B cell (primary cell): ENCODE results near the gene DISP1. TPM values are rescaled to one million over a fixed set of nuclear protein-coding genes. Genes with fewer than 3 reads are reported as not detected.

Experiments used
- ATAC-seq: fragments of 200-7000 bp; cut with Tn5 transposase; one replicate; pipeline ENCODE4 v1.10.0; 2021; ENCODE audit warnings: low read depth, mild to moderate bottlenecking, moderate number of reproducible peaks, moderate library complexity
- CTCF ChIA-PET: fragments of 350-600 bp; sonication (Branson Sonifier 250); formaldehyde crosslinking; loops from one replicate; lab custom pipeline; 2021; ENCODE audit warnings: antibody characterized with exemption, inconsistent platforms; lab: Charles Lee
- POLR2A ChIA-PET: fragments of 350-600 bp; sonication (Branson Sonifier 250); formaldehyde crosslinking; loops from one replicate; lab custom pipeline; 2021; ENCODE audit warnings: antibody characterized with exemption; lab: Charles Lee
- DNase-seq: peaks from one replicate; pipeline ENCODE4 v3.0.0; 2013
- H2AFZ ChIP-seq: 2 replicates; pipeline ENCODE4 v1.6.1; 2012; ENCODE audit warnings: mild to moderate bottlenecking, low read depth, low read length; ENCODE audit not compliant: insufficient read depth, poor library complexity, severe bottlenecking
- H3K27ac ChIP-seq, 2 donors: 1 replicate in 1 of 2; 2 replicates in 1 of 2; pipeline ENCODE4 v1.5.1; 2012 to 2013; ENCODE audit warnings: low read length in 2 of 2, mild to moderate bottlenecking in 2 of 2, moderate library complexity in 1 of 2
- H3K27me3 ChIP-seq, 4 experiments: fragments of 200-600 bp in 1 of 4; sonication (generic) in 1 of 4; replicated peaks in 1 of 4; 1 replicate in 2 of 4; 2 replicates in 2 of 4; pipeline versions ENCODE4 v1.6.1 to v1.7.0; 2013 to 2016; ENCODE audit warnings: low read length in 3 of 4, mild to moderate bottlenecking in 2 of 4, mixed read lengths in 1 of 4, moderate library complexity in 1 of 4; ENCODE audit not compliant: insufficient read depth in 4 of 4, control insufficient read depth in 3 of 4; ENCODE audit errors: control extremely low read depth in 1 of 4
- H3K36me3 ChIP-seq, 2 experiments: replicated peaks in 1 of 2; 1 replicate in 1 of 2; 2 replicates in 1 of 2; pipeline versions ENCODE4 v1.6.1 to v1.7.1; 2013; ENCODE audit warnings: low read length in 1 of 2; ENCODE audit not compliant: insufficient read depth in 2 of 2, control insufficient read depth in 1 of 2; ENCODE audit errors: control extremely low read depth in 1 of 2, extremely low read depth in 1 of 2
- H3K4me1 ChIP-seq, 2 donors: fragments of 200-600 bp in 1 of 2; sonication (generic) in 1 of 2; 1 replicate in 1 of 2; 2 replicates in 1 of 2; pipeline versions ENCODE4 v1.5.1 to v1.6.1; 2013 to 2017; ENCODE audit warnings: low read length in 2 of 2; ENCODE audit not compliant: control insufficient read depth in 2 of 2, insufficient read depth in 2 of 2
- H3K4me2 ChIP-seq: replicated peaks from 2 replicates; pipeline ENCODE3; 2012; ENCODE audit warnings: mild to moderate bottlenecking, low read depth, low read length; ENCODE audit not compliant: poor library complexity, severe bottlenecking
- H3K4me3 ChIP-seq, 5 experiments: fragments of 200-600 bp in 1 of 5; sonication (generic) in 1 of 5; 1 replicate in 3 of 5; 2 replicates in 2 of 5; pipeline versions ENCODE4 v1.5.1 to v1.7.0; 2011 to 2016; ENCODE audit warnings: low read length in 4 of 5, mild to moderate bottlenecking in 4 of 5, low read depth in 2 of 5, control low read depth in 1 of 5, moderate library complexity in 1 of 5; ENCODE audit not compliant: insufficient read depth in 1 of 5; ENCODE audit errors: control extremely low read depth in 1 of 5, extremely low read depth in 1 of 5
- H3K79me2 ChIP-seq: fragments of 200-600 bp; sonication (generic); one replicate; pipeline ENCODE4 v1.6.0; 2016; ENCODE audit warnings: low read length; ENCODE audit not compliant: control insufficient read depth, insufficient read depth
- H3K9ac ChIP-seq: fragments of 200-600 bp; sonication (generic); 2 replicates; pipeline ENCODE4 v1.6.1; 2017; ENCODE audit warnings: mild to moderate bottlenecking, low read length, moderate library complexity
- H3K9me3 ChIP-seq, 3 donors: one replicate each; pipeline versions ENCODE4 v1.6.1 to v1.7.1; 2013; ENCODE audit warnings: low read length in 2 of 3; ENCODE audit not compliant: control insufficient read depth in 2 of 3, insufficient read depth in 1 of 3; ENCODE audit errors: control extremely low read depth in 1 of 3
- H4K20me1 ChIP-seq: 2 replicates; pipeline ENCODE4 v1.6.0; 2012; ENCODE audit warnings: mild to moderate bottlenecking, low read length; ENCODE audit not compliant: insufficient read depth, control insufficient read depth, poor library complexity, severe bottlenecking
- H3K27ac Mint-ChIP-seq: one replicate; pipeline ENCODE4 v1.8.0; 2021; ENCODE audit warnings: mixed read lengths
- H3K27me3 Mint-ChIP-seq: one replicate; pipeline ENCODE4 v1.8.0; 2021; ENCODE audit warnings: mixed read lengths
- H3K4me1 Mint-ChIP-seq: one replicate; pipeline ENCODE4 v1.8.0; 2021; ENCODE audit warnings: mixed read lengths
- H3K4me3 Mint-ChIP-seq: one replicate; pipeline ENCODE4 v1.8.0; 2021; ENCODE audit warnings: mixed read lengths
- H3K9me3 Mint-ChIP-seq: one replicate; pipeline ENCODE4 v1.8.0; 2022; ENCODE audit warnings: mixed read lengths; ENCODE audit not compliant: insufficient read depth
- EZH2 ChIP-seq: IDR thresholded peaks from 2 replicates; pipeline ENCODE4 v1.6.1; 2012; ENCODE audit warnings: borderline replicate concordance, low read depth, mild to moderate bottlenecking, moderate library complexity, low read length; ENCODE audit not compliant: insufficient read depth, poor library complexity, severe bottlenecking
- WGBS: methylation state at CpG from one replicate; pipeline ENCODE4 v1.1.5; 2013; ENCODE audit warnings: missing lambda C conversion rate; ENCODE audit not compliant: insufficient coverage; 5-methylcytosine and 5-hydroxymethylcytosine counted together
- intact Hi-C: fragments of 100-400 bp; cut with micrococcal nuclease; formaldehyde crosslinking; loops from one replicate; pipeline ENCODE4 v1.10.0; 2022
- polyA minus RNA-seq: library from RNA; depleted of rRNA, polyadenylated mRNA; stranded (reverse); fragments of >200 nt; gene quantifications from 2 replicates; pipeline ENCODE4 v1.2.3, GENCODE V29; 2012
- polyA plus RNA-seq: library from polyadenylated mRNA; depleted of rRNA; stranded (reverse); fragments of >200 nt; gene quantifications from 2 replicates; pipeline ENCODE4 v1.2.3, GENCODE V29; 2012
- total RNA-seq, 2 donors: library from RNA; stranded (reverse); fragments of 120-200 nt in 1 of 2; gene quantifications; 1 replicate in 1 of 2; 2 replicates in 1 of 2; pipeline versions ENCODE4 v1.2.3 to v1.2.4, GENCODE V29; 2013 to 2022
- TF ChIP-seq, protein P1 (sequence below): fragments of 200-600 bp; IDR thresholded peaks from one replicate; pipeline ENCODE4 v1.8.0; 2022; ENCODE audit warnings: antibody characterized with exemption, mild to moderate bottlenecking

Gene DISP1
- total RNA-seq, result 12.0 and 12.6 TPM in 2 replicates
- total RNA-seq (2013), result 6.3 TPM
- 6.0 and 6.6 TPM in 2 replicates for polyA plus RNA-seq
- 5.1 and 6.8 TPM in 2 replicates for polyA minus RNA-seq

DNA sequence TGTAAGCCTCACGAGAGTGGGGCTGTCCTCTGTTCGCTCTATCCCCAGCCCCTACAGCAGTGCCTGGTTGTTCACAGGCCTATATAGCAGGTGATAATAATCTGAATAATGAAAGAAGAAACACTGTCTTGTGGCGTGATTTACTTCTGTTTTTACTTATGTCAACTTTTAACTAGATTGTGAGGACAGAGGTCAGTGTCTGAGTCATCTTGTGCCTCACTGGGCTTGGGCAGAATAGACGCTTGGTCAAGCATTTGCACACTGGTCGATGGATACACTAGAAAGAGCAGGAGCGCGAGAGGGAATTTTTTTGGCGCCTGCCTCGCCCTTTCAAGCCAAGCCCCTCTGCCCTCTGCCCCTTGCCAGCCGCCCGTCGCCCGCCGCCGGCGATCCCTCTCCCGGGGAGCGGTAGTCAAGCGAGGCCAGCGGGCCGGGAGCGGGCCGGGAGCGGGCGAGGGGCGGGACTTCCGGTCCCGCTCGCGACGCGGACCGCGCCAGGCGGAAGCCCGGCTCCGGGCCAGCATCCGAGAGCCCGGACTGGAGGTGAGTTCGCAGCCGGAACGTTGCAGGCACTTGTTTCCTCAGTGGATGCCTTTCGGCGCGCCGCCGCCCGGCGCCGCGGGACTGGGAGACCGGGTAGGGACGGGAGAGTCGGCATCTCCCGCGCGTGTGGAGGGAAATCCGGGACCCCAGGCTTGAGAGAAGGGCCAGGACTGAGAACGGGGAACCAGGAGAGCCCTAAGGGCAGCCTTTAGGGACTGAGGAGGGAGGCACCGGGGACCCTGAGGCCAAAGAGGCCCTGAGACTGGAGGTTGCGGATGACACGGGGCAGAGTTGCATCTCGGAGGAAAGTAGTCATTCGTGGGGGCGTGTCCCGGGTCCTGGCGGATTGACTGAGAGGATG lies at the start of gene DISP1:
Gene DISP1, plus strand, starts transcription at position 504 of the 904 bp plus-strand sequence. CDS start 127,785 bp downstream, outside the sequence.
- CTCF ChIA-PET, result interaction anchor here (0.9 to 1.1 kb wide), 2 partner anchors 17 to 76 kb away, joined by 4 read pairs; no protein-coding TSS in a partner anchor
- Mint-ChIP-seq H3K9me3 (no peaks in the 10 kb centered on the region), H3K27me3 (no peaks in the 10 kb centered on the region), H3K4me1 (peaks cover 39% of the 10 kb centered on the region), H3K27ac (peak within 1 kb of the TSS; percentile 95), H3K4me3 (peak within 1 kb of the TSS; percentile 94)
- ATAC-seq (peak; percentile 86), DNase-seq (peak; percentile 80)
- peak within 1 kb of the TSS; percentile 86 for H3K4me2 ChIP-seq
- peaks cover 17 to 23% of the 10 kb centered on the region in 2 donors for H3K4me1 ChIP-seq
- H2AFZ ChIP-seq, result peak within 1 kb of the TSS; percentile 96
- peak within 1 kb of the TSS; percentile 81 to 90 for H3K27ac ChIP-seq
- no peak for TF ChIP-seq EZH2
- TF ChIP-seq, protein P1, sequence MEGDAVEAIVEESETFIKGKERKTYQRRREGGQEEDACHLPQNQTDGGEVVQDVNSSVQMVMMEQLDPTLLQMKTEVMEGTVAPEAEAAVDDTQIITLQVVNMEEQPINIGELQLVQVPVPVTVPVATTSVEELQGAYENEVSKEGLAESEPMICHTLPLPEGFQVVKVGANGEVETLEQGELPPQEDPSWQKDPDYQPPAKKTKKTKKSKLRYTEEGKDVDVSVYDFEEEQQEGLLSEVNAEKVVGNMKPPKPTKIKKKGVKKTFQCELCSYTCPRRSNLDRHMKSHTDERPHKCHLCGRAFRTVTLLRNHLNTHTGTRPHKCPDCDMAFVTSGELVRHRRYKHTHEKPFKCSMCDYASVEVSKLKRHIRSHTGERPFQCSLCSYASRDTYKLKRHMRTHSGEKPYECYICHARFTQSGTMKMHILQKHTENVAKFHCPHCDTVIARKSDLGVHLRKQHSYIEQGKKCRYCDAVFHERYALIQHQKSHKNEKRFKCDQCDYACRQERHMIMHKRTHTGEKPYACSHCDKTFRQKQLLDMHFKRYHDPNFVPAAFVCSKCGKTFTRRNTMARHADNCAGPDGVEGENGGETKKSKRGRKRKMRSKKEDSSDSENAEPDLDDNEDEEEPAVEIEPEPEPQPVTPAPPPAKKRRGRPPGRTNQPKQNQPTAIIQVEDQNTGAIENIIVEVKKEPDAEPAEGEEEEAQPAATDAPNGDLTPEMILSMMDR, result no peak
- 2% methylated on average over 65 of the region's 67 CpGs for WGBS
- intact Hi-C loops, result loop anchor here (1.0 to 2.0 kb wide), 5 partner anchors 14 to 349 kb away; no protein-coding TSS in a partner anchor
- no peaks in the 10 kb centered on the region for H4K20me1 ChIP-seq
- peak within 1 kb of the TSS; percentile 84 to 99 (median 94) for H3K4me3 ChIP-seq
- H3K9me3 ChIP-seq, result no peaks in the 10 kb centered on the region
- POLR2A ChIA-PET, result interaction anchor here (0.6 to 1.0 kb wide), 2 partner anchors 82 to 102 kb away, joined by 3 to 9 read pairs; partner anchors contain the start of genes AIDA and BROX
- H3K36me3 ChIP-seq, result no peaks in the 10 kb centered on the region
- peaks cover 45% of the 10 kb centered on the region for H3K79me2 ChIP-seq
- H3K9ac ChIP-seq, result peak within 1 kb of the TSS; percentile 96
- H3K27me3 ChIP-seq, result no peaks in the 10 kb centered on the region
